ENCODE measurements around the gene FABP1. TPM values are rescaled to one million over a fixed set of nuclear protein-coding genes. Genes with fewer than 3 reads are reported as not detected.

Gene FABP1
- total RNA-seq (2021; fragmentation: NEBNext Ultra II Directional; extraction: Animal tissue kit (Norgen Biotek cat#: 25700)), result not detected
- long read RNA-seq, result 0 reads

- Mint-ChIP-seq H3K36me3 (ENCODE audit: low read depth) (no peaks in the 10 kb centered on the region), H3K4me1 (ENCODE audit: low read depth) (no peaks in the 10 kb centered on the region), H3K27me3 (ENCODE audit: insufficient read depth) (peaks cover 21% of the 10 kb centered on the region), H3K27ac (no peak within 1 kb of the TSS), H3K4me3 (no peak within 1 kb of the TSS), H3K9me3 (no peaks in the 10 kb centered on the region)
- no peak for TF ChIP-seq CTCF (IDR thresholded peaks at IDR 0.05)
- no peak for DNase-seq
Observed at GRCh38 chr2:88127888-88128653, at the start of gene FABP1. Gene FABP1, minus strand, starts transcription at chr2:88128062. Its CDS starts 45 bp downstream, at chr2:88128017.

- Mint-ChIP-seq H3K27me3 (ENCODE audit: insufficient read depth) (peaks cover 7% of the 10 kb centered on the region), H3K4me3 (no peak overlapping the region), H3K27ac (no peak overlapping the region), H3K36me3 (ENCODE audit: low read depth) (no peaks in the 10 kb centered on the region), H3K4me1 (ENCODE audit: low read depth) (no peaks in the 10 kb centered on the region), H3K9me3 (no peaks in the 10 kb centered on the region)
- no peak for DNase-seq
- TF ChIP-seq CTCF (IDR thresholded peaks at IDR 0.05), result no peak
Observed at GRCh38 chr2:88177556-88177955, 49.7 kb upstream of the FABP1 start.

GRCh38 chr2:88176352-88176984, 48.6 kb upstream of the FABP1 start:
- Mint-ChIP-seq H3K4me3 (no peak overlapping the region), H3K36me3 (ENCODE audit: low read depth) (no peaks in the 10 kb centered on the region), H3K27me3 (ENCODE audit: insufficient read depth) (peaks cover 10% of the 10 kb centered on the region), H3K27ac (no peak overlapping the region), H3K9me3 (no peaks in the 10 kb centered on the region), H3K4me1 (ENCODE audit: low read depth) (no peaks in the 10 kb centered on the region)
- TF ChIP-seq CTCF (IDR thresholded peaks at IDR 0.05), result no peak
- DNase-seq, result no peak

- H3K36me3 Mint-ChIP-seq (ENCODE audit: low read depth), result no peaks in the 10 kb centered on the region
- H3K27me3 Mint-ChIP-seq (ENCODE audit: insufficient read depth), result peaks cover 22% of the 10 kb centered on the region
- DNase-seq, result no peak
- no peaks in the 10 kb centered on the region for H3K9me3 Mint-ChIP-seq
- H3K27ac Mint-ChIP-seq, result no peak overlapping the region
- H3K4me3 Mint-ChIP-seq, result no peak overlapping the region
- no peak for TF ChIP-seq CTCF (IDR thresholded peaks at IDR 0.05)
- no peaks in the 10 kb centered on the region for H3K4me1 Mint-ChIP-seq (ENCODE audit: low read depth)
Observed at GRCh38 chr2:88172882-88173281, 45.0 kb upstream of the FABP1 start.

- Mint-ChIP-seq H3K4me3 (no peak overlapping the region), H3K36me3 (ENCODE audit: low read depth) (no peaks in the 10 kb centered on the region), H3K9me3 (no peaks in the 10 kb centered on the region), H3K27me3 (ENCODE audit: insufficient read depth) (peaks cover 22% of the 10 kb centered on the region), H3K4me1 (ENCODE audit: low read depth) (no peaks in the 10 kb centered on the region), H3K27ac (no peak overlapping the region)
- TF ChIP-seq CTCF (IDR thresholded peaks at IDR 0.05), result no peak
- DNase-seq, result no peak
Observed at GRCh38 chr2:88171966-88172365, 44.1 kb upstream of the FABP1 start.
